ENCODE results near the gene FAM221B.

The FAM221B gene

DNA sequence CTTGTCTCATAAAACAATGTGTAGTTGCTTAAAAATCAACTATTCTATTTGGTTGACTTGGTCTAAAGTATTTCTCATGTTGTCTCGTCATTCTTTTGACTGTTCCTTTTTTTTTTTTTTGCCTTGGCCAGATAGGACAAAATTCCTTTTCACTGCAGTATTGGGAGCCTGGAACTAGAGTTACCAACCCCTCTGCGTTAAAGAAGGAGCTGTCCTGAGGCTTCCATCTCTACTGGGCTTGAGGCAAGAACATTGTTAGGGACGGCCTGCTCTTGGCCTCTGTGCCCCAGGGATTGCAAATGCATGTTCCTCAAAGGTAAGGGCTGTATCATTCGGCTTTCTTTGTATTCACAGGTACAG lies 38.5 kb downstream of the FAM221B start:
- DNase-seq = no peak

GRCh38 chr9:35789541-35789940 lies 39.0 kb downstream of the FAM221B start:
- no peak for DNase-seq

GRCh38 chr9:35783418-35783817 lies 45.1 kb downstream of the FAM221B start:
- DNase-seq = no peak

GRCh38 chr9:35781066-35781465 lies 47.5 kb downstream of the FAM221B start:
- DNase-seq = no peak

DNA sequence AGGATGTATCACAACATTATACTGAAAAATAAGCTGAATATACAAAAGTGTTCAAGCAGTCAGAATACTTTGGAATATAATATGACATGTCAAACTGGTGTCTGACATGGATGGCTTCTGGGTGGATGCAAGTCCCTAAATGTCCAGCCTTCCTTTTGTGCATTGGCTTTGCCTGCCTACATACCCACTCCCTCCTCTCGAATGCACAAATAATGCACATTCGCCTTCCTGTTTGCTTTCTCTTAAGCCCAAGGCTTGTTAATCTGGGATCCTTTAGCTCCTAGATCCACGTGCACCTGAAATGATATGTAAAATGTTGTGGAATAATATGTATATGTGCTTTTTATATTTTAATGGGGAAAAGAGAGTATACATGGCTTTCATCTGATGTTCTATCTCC lies 50.0 kb downstream of the FAM221B start:
- no peak for DNase-seq

DNA sequence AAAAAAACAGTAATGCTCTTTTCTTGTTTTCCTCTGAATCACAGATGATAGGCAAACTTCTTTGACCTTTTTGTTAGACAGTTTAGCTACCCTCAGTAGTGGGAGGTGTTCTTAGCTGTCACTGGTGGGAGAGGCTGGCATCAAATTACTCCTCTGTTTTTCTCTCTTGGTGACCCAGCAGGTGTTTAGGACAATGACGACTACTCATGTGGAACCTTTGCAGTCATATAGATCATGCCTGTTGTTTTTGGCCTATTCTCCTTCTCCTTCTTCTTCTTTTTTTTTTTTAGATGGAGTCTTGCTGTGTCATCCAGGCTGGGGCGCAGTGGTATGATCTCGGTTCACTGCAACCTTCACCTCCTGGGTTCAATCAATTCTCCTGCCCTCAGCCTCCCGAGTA lies 52.5 kb downstream of the FAM221B start:
- no peak for DNase-seq

DNA sequence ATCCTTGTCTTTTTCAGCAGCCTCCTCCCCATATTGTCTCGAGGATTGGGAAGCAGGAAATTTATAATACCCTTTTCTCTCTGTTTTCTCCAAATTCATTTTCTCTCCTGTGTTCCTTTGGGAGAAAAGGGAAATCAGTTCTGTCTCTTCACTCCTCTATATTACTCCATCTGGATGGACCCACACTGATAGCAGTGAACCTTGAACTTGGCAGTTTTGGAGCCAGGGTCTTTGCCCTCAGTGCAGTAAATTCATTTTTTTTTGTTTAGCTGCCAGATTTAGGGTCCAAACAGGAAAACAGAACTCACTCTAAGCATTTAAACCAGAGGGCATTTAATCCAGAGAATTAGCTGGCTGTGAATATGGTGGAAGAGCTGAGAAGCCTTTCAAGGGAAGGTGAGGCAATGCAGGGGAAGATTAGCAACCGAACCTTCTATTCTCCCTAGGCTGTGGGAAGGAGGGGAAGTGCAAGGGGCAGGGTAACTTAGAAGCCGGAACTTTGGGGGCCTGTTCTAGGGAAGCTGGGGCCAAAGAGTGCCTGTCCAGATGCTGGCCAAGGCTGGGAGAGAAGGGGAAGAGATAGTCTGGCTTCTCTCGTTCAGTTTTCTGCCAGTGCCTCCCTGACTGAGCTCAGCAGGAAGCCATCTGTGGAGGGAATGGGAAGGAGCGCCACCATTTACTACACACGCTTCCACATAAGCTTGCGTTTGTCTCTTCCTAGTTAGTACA lies 53.5 kb downstream of the FAM221B start:
- no peak for DNase-seq

- DNase-seq = no peak
Measured at GRCh38 chr9:35771943-35772342, 56.6 kb downstream of the FAM221B start.

- no peak for DNase-seq
Measured at GRCh38 chr9:35771534-35771933, 57.0 kb downstream of the FAM221B start.

DNA sequence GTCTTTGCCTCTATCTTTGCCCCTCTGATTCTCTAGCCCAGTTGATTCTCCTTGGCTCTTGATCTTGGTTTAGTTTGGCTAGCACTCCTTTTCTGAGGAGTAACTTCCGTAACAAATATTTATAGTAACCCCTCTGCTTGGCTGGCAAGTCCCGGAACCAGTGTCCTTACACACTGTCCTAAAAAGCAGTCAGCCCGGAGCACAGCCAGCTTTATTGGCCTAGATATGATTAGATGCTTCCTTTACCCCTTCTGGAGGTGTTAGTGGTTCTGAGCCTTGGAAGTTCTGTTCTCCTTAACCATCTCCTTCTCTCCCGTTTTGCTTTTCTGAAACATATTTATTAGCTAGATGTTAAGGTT lies 57.5 kb downstream of the FAM221B start:
- DNase-seq = no peak

DNA sequence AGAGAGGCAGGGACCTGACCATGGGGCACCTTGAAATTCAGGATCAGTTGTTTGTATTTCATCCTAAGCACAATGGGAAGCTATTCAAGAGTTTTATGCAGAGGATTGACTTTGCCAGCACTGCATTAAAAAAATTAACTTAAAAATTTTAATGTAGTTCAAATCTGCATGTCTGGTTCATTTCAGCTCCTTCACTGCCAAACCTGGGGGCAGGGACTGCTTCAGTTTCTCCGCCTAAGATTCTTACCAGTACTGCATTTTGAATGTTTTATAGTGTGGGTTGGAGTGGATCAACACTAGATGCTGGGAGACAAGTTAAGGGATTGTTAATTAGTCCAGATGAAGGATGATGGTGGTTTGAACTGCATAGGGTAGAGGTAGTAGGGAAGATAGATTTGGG lies 58.8 kb downstream of the FAM221B start:
- no peak for DNase-seq

GRCh38 chr9:35767458-35767857 lies 61.1 kb downstream of the FAM221B start:
- DNase-seq = no peak

GRCh38 chr9:35766997-35767396 lies 61.5 kb downstream of the FAM221B start:
- no peak for DNase-seq
